Measurements from ENCODE around the gene CHMP1A.

The CHMP1A gene

DNA sequence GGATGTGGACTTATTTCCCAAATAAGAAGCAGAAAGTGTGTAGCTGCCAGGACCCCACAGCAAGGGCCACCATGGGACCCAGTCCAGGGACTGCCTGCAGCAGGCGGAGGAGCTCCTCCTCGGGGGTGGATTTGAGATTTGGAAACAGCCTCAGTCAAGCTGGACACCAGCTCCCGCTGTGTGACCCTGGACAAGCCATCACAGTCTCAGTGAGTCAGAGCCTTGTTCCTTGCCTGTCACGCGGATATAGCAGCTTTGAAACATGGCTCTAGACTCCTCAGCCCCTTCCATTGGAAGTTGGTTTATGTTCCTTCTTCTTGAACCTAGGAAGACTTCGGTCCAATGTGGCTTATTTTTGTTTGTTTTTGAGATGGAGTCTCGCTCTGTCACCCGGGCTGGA lies 56.6 kb downstream of the CHMP1A start:
- no peak for DNase-seq

DNA sequence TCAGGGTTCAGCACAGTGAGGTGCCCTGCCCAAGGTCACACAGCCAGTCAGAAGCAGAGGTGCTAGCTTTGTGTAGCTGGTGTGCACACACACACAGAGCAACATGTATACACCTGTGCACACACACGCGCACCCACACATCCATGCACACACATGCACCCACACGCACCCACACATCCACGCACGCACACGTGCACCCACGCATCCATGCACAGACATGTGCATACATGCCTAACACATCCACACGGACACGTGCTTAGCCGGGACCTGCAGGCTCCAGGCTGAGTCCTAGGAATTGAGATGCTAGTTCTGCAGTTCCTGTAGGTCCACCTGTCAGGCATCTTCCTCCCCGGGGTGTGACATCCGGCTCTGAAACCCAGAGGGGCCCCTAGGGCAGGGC lies 57.1 kb downstream of the CHMP1A start:
- no peak for DNase-seq

DNA sequence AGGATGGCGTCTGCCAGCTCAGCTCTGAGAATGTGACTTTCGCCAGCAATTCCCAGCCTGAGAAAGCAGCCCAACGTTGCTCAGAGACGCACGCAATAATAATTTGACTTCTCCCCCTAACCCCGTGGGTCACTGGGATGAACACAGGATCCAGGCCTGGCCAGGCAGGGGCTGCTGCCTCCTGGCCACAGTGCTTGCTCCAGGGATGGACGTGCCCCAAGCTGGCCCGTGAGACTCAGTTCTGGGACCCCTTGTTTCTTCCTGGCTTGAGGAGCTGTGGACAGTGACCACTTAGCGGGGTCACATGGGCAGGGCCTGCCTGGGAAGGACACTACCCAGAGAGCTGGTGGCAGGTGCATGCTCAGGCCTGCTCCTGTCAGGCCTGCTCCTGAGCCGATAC lies 57.6 kb downstream of the CHMP1A start:
- DNase-seq, result no peak

DNA sequence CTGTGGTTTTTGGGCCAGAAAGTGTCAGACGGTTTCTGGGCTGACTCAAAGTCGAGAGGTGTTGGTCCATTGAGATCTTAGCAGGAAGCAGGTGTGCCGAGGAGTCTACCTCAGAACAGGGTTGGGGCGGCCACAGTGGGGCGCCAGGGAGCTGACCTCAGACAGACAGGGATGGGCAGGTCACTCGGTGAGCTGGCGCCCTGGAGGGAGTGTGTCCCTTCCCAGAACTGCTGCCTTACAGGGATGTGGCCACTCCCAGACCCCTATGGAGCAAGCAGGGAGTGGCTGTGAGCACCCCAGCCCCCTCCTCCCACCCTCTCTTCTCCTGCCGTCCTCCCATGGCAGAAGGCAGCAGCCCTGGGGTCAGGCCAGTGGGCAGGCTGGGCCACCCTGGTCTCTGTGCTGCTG lies 58.1 kb downstream of the CHMP1A start:
- DNase-seq, result no peak

DNA sequence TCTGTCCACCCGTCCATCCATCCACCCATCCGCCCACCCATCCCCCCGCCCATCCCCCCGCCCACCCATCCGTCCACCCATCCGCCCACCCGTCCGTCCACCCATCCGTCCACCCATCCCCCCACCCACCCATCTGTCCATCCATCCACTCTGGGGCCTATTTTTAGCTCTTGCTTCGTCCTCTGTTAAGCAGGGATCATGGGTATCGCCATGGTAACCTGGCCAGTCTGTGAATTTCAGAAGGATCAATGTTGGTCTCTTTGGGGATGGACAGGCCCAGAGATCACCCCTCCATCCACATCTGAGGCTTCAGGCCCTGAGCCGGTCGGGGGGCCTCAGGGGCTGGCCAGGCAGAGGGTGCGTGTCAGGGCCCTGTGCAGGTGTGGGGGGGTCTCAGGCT lies 59.3 kb downstream of the CHMP1A start:
- DNase-seq, result no peak

DNA sequence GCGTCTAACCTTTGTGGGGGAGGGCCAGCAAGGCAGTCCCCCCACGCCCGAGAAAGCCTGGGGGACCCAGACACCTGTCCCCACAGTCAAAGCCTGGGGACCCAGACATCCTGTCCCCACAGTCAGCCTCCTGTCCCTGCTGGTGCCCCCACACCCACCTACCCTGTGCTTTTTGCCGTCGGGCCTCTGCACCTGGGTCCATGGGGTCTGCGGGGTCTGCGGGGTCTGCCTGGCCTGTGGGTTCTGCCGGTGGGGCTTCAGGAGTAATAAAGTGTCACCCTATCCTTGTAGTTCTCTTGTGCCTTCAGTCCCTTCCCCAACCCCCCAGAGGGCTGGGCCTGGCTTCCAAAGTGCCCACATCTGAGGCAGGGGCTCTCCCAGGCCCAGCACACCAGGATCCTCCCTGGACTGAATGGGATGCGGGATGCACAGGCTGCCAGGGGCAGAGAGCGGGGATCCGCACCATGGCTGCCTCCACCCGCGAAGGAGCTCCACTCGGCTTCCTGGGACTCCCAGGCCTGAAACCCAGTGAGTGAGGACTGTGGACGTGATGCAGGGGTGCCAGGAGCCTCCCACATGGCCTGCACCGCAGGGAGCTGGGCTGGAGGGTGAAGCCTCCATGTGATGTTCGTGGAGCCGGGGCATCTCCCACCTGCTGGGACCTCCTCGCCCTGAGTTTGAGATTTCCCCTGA lies 60.4 kb downstream of the CHMP1A start:
- DNase-seq, result no peak

DNA sequence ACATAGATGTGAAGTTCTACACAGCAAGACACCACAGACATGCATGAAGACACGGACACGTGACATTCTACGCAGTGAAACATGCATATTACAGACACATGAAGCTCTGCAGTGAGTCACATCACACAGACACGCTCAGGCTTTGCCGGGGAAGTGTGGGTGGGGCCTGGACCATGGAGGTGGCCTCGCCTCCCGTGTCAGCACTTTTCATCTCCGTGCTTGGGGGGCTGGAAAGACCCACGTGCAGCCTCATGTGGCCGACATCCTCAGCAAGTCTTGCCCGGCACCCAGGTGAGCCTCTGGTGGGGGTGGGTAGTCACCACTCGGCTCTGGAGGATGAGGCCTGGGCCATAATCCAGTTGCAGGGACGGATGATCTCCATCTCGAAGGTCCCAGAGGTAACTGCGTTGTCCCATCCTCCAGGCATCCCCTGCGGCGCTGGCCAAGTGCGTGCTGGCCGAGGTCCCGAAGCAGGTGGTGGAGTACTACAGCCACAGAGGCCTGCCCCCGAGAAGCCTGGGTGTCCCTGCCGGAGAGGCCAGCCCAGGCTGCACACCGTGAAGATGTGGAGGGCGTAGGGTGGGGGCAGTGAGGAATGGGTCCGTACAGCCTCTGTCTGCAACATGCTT lies 61.3 kb downstream of the CHMP1A start:
- no peak for DNase-seq

DNA sequence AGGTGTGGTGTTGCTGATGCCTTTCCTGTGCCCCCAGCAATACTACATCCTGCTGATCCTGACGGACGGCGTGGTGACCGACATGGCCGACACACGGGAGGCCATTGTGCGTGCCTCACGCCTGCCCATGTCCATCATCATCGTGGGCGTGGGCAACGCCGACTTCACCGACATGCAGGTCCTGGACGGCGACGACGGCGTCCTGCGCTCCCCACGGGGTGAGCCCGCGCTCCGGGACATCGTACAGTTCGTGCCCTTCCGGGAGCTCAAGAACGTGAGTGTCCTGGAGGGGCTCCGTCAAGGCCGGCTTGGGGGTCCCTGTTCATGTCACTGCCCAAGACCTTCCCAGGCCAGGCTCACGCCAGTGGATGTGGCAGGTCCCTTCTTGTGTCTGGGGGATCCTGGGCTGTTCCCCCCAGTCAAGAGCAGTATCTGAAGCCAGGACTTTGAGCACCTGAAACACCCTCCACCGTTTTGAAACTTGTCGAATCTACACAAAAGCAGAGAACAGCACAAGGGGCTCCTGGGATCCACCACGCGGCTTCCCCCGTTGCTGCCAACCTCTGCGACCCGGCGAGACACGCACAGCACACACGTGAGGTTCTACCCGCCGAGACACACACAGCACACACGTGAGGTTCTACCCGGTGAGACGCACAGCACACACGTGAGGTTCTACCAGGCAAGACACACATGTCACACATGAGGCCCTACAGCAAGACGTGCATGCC lies 62.0 kb downstream of the CHMP1A start:
- DNase-seq, result no peak

Data from SIG-M5 (cell line).